Right lobe of liver (tissue), 6 donors: ENCODE measurements around the gene ADGRV1. TPM values are rescaled to one million over a fixed set of nuclear protein-coding genes. Genes with fewer than 3 reads are reported as not detected.
A peak's percentile ranks its signal among the peaks of the same experiment; 100 is the strongest.
"Not testable (repeated sequence)": the region's sequence is repeated elsewhere in the genome, so short reads cannot be mapped to it uniquely, and the experiment has no call there.

ENCODE experiments used
- ATAC-seq, 4 donors: fragments of 200-7000 bp; cut with Tn5 transposase; one replicate each; pipeline ENCODE4 v1.9.1; 2020; ENCODE audit warnings: mild to moderate bottlenecking in 4 of 4, moderate library complexity in 4 of 4
- DNase-seq, 3 donors: peaks; one replicate each; pipeline ENCODE4 v3.0.0-alpha.2; 2020
- H3K27ac ChIP-seq, 3 donors: fragments of 200-600 bp; one replicate each; pipeline ENCODE4 v1.8.0; 2022
- H3K27me3 ChIP-seq, 2 donors: fragments of 200-600 bp; one replicate each; pipeline ENCODE4 v1.8.0; 2022
- H3K36me3 ChIP-seq, 4 donors: fragments of 200-600 bp; sonication (generic) in 1 of 4; one replicate each; pipeline versions ENCODE4 v1.5.1 to v1.8.0; 2017 to 2022; ENCODE audit warnings: control low read depth in 1 of 4
- H3K4me1 ChIP-seq, 4 donors: fragments of 200-600 bp; sonication (generic) in 1 of 4; one replicate each; pipeline versions ENCODE4 v1.5.1 to v1.8.0; 2017 to 2022; ENCODE audit warnings: control low read depth in 1 of 4
- H3K4me3 ChIP-seq, 3 donors: fragments of 200-600 bp; one replicate each; pipeline ENCODE4 v1.8.0; 2022
- H3K9me3 ChIP-seq, 4 donors: fragments of 200-600 bp; sonication (generic) in 1 of 4; one replicate each; pipeline versions ENCODE4 v1.5.1 to v1.8.0; 2017 to 2022; ENCODE audit warnings: control low read depth in 1 of 4
- POLR2A ChIP-seq: fragments of 450-650 bp; IDR thresholded peaks from one replicate; pipeline ENCODE4 v1.6.1; 2017; ENCODE audit warnings: antibody characterized with exemption, mild to moderate bottlenecking
- WGBS: methylation state at CpG from one replicate; pipeline ENCODE4 v1.1.6; 2018; ENCODE audit warnings: low coverage, low lambda C conversion rate; ENCODE audit not compliant: insufficient coverage; ENCODE audit errors: missing lambda C conversion rate; 5-methylcytosine and 5-hydroxymethylcytosine counted together
- intact Hi-C, 2 donors: fragments of 100-400 bp; cut with DNase I; formaldehyde crosslinking; loops; one replicate each; pipeline versions ENCODE4 v1.11.2 to v1.14.1; 2022
- total RNA-seq, 6 experiments: library from RNA; depleted of rRNA in 2 of 6; stranded (reverse); fragments of >200 nt in 2 of 6; fragmentation: NEBNext Ultra II Directional in 3 of 6; extraction: Animal tissue kit (Norgen Biotek cat#: 25700) in 3 of 6; gene quantifications; one replicate each; pipeline versions ENCODE4 v1.1.0 to v1.2.4, GENCODE V29; 2016 to 2023
- TF ChIP-seq, protein P1 (sequence below), 4 donors: fragments of 200-600 bp in 3 of 4; fragments of 450-650 bp in 1 of 4; IDR thresholded peaks; one replicate each; pipeline versions ENCODE4 v1.5.1 to v1.8.0; 2016 to 2022; ENCODE audit warnings: antibody characterized with exemption in 4 of 4, mild to moderate bottlenecking in 2 of 4
- donor health status: DM: no; HTN: yes; CAD: no.
- donor health status: DM: no; HTN: no; CAD: no.
- donor health status: DM: no; HTN: no; CAD: no.
- donor health status: DM: no; HTN: yes; CAD: no.
- donor health status: DM: no; HTN: yes; CAD: no.

ADGRV1 gene
- total RNA-seq, 6 experiments from 2014 or later: 4.5 to 15.9 (median 7.4) TPM

DNA sequence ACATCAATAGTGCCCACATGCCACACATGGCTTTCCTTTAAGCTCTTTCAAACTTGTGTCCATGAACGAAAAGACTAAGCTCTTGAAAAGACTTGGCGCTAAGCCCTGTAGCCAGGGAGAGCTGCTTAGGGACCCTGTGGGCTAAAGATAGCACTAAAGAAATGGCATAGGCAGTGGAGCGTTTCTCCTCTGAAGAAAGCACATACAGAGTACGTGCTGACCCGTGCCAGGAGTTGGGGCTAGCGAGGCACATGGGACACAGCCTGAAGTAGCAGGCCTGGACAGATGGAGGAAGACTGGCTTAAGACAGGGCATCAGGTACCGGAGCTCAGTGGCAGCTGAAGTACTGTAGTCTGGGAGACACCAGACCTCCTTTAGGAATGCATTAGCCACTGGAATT lies 39.7 kb downstream of the ADGRV1 start:
- DNase-seq: no peak
- no peaks in the 10 kb centered on the region for H3K9me3 ChIP-seq
- no peaks in the 10 kb centered on the region for H3K27me3 ChIP-seq
- H3K27ac ChIP-seq: no peak overlapping the region
- no peaks in the 10 kb centered on the region for H3K36me3 ChIP-seq
- no peaks in the 10 kb centered on the region for H3K4me1 ChIP-seq
- ATAC-seq: no peak
- WGBS: 72% methylated on average over 3 of the region's 7 CpGs
- intact Hi-C loops: no loop called here
- H3K4me3 ChIP-seq: no peak overlapping the region
- TF ChIP-seq, protein P1, sequence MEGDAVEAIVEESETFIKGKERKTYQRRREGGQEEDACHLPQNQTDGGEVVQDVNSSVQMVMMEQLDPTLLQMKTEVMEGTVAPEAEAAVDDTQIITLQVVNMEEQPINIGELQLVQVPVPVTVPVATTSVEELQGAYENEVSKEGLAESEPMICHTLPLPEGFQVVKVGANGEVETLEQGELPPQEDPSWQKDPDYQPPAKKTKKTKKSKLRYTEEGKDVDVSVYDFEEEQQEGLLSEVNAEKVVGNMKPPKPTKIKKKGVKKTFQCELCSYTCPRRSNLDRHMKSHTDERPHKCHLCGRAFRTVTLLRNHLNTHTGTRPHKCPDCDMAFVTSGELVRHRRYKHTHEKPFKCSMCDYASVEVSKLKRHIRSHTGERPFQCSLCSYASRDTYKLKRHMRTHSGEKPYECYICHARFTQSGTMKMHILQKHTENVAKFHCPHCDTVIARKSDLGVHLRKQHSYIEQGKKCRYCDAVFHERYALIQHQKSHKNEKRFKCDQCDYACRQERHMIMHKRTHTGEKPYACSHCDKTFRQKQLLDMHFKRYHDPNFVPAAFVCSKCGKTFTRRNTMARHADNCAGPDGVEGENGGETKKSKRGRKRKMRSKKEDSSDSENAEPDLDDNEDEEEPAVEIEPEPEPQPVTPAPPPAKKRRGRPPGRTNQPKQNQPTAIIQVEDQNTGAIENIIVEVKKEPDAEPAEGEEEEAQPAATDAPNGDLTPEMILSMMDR (IDR thresholded peaks at IDR 0.05): no peak
- no peak for TF ChIP-seq POLR2A

DNA sequence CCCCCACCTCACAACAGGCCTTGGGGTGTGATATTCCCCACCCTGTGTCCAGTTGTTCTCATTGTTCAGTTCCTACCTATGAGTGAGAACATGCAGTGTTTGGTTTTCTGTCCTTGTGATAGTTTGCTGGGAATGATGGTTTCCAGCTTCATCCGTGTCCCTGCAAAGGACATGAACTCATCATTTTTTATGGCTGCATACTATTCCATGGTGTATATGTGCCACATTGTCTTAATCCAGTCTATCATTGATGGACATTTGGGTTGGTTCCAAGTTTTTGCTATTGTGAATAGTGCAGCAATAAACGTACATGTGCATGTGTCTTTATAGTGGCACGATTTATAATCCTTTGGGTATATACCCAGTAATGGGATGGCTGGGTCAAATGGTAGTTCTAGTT lies 41.7 kb downstream of the ADGRV1 start:
- H3K9me3 ChIP-seq, H3K27ac ChIP-seq, H3K4me3 ChIP-seq, H3K4me1 ChIP-seq, H3K27me3 ChIP-seq, DNase-seq, ATAC-seq, intact Hi-C loops, H3K36me3 ChIP-seq: not testable (repeated sequence)
- WGBS: 87% methylated on average over 3 of the region's 3 CpGs

DNA sequence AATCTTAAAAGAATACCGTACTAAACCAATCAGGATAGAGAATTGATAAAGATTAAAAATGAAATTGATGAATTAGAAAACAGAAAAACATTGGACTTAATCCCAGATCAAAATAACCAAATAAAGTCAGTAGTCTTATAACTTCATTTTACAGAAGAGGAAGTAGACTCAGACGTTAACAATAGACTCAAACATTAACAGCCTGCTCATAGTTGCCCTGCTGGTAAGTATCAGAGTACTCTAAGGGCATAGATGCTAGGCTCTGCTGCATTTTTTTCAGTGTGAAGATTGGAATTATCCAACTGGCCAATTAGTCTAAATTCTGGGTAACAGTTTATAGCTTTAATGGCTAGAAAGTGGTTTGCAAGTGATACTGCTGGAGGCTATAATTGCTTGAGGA lies 42.9 kb downstream of the ADGRV1 start:
- no peaks in the 10 kb centered on the region for H3K36me3 ChIP-seq
- H3K4me1 ChIP-seq: no peaks in the 10 kb centered on the region
- no peak overlapping the region for H3K27ac ChIP-seq
- H3K4me3 ChIP-seq: no peak overlapping the region
- DNase-seq (no peak), ATAC-seq (no peak)
- intact Hi-C loops: no loop called here
- no peaks in the 10 kb centered on the region for H3K9me3 ChIP-seq
- TF ChIP-seq, protein P1 (IDR thresholded peaks at IDR 0.05): no peak
- TF ChIP-seq POLR2A: no peak
- no peaks in the 10 kb centered on the region for H3K27me3 ChIP-seq
- WGBS: 33% methylated on average over 2 of the region's 2 CpGs

DNA sequence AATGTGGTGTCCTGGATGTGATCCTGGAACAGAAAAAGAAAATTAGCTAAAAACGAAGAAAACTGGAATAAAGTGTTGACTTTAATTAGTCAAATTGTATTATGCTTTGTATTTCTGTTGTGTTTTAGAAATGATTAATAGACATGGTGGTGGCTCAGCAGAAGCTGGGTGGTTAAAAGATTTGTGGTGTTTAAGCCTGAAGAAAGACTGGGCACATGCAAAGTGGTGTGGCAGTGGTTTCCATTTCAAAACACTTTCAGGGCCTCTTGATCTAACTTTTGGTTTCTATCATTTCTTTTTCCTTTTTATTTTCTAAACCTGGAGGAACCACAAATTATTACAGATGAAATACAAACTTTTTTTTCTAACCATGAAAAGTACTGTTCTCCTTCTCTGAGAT lies 44.1 kb downstream of the ADGRV1 start:
- DNase-seq: no peak
- Histone ChIP-seq H3K27me3 (no peaks in the 10 kb centered on the region), H3K4me1 (no peaks in the 10 kb centered on the region), H3K27ac (no peak overlapping the region), H3K9me3 (no peaks in the 10 kb centered on the region), H3K36me3 (no peaks in the 10 kb centered on the region), H3K4me3 (no peak overlapping the region)
- TF ChIP-seq, protein P1 (IDR thresholded peaks at IDR 0.05): no peak
- no peak for TF ChIP-seq POLR2A
- intact Hi-C loops: no loop called here
- ATAC-seq: no peak
- 36% methylated on average over 1 of the region's 1 CpG for WGBS

DNA sequence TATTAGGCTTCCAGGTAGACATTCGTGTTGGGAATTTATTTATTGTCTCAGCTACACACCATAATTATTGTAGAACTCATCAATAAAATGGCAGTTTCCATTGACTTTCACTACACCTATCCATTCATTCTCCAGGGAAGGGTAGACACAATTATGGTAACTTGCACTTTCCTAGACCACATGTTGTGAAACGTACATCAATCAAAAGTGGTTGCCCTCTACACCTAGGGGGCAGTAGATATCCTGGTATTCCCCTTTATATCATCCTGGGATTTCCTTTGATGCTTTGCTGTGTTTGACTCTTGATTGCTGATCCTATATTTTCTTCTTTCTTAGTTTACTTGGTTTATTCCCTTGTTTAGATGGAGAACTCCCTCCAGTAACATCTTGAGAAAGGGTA lies 47.9 kb downstream of the ADGRV1 start:
- ATAC-seq (peak; percentile 36 to 63 (median 42)), DNase-seq (no peak)
- no peaks in the 10 kb centered on the region for H3K4me1 ChIP-seq
- TF ChIP-seq POLR2A: no peak
- TF ChIP-seq, protein P1 (IDR thresholded peaks at IDR 0.05): peak; percentile 6 to 43 (median 32)
- WGBS: 21% methylated on average over 2 of the region's 2 CpGs
- H3K36me3 ChIP-seq: no peaks in the 10 kb centered on the region
- intact Hi-C loops: no loop called here
- no peak overlapping the region for H3K27ac ChIP-seq
- no peaks in the 10 kb centered on the region for H3K9me3 ChIP-seq
- no peaks in the 10 kb centered on the region for H3K27me3 ChIP-seq
- no peak overlapping the region for H3K4me3 ChIP-seq
